K562 (cell line): ENCODE results near the gene NOP10. TPM values are rescaled to one million over a fixed set of nuclear protein-coding genes. Genes with fewer than 3 reads are reported as not detected.

Experiments
- GTF2E2 ChIP-seq: fragments of 200-800 bp; sonication (Bioruptor generic); IDR thresholded peaks from 2 replicates; pipeline ENCODE4 v1.6.1; 2016; ENCODE audit warnings: missing genetic modification characterization, missing compliant biosample characterization
- HMGXB4 ChIP-seq: sonication (generic); formaldehyde crosslinking; IDR thresholded peaks from 2 replicates; pipeline ENCODE4 v1.8.1; 2023; ENCODE audit warnings: mild to moderate bottlenecking, missing genetic modification reagents
- HNRNPL ChIP-seq: fragments of 200-400 bp; formaldehyde crosslinking; IDR thresholded peaks from 2 replicates; pipeline ENCODE4 v1.6.1; 2017; ENCODE audit warnings: low read depth, mild to moderate bottlenecking, low read length
- HNRNPUL1 ChIP-seq: fragments of 200-400 bp; formaldehyde crosslinking; IDR thresholded peaks from 2 replicates; pipeline ENCODE4 v1.6.1; 2017; ENCODE audit warnings: low read length
- NKRF ChIP-seq: fragments of 450-650 bp; IDR thresholded peaks from 2 replicates; pipeline ENCODE4 v1.6.1; 2016; ENCODE audit warnings: borderline replicate concordance
- POU5F1 ChIP-seq: fragments of 150-350 bp; IDR thresholded peaks from 2 replicates; pipeline ENCODE4 v1.6.1; 2014; ENCODE audit warnings: borderline replicate concordance, low read length, low read depth, mild to moderate bottlenecking; ENCODE audit not compliant: partially characterized antibody
- RCOR1 ChIP-seq, 2 experiments: IDR thresholded peaks; 2 replicates each; pipeline ENCODE4 v1.6.1; 2012; ENCODE audit warnings: low read depth in 2 of 2, low read length in 2 of 2, borderline replicate concordance in 1 of 2, improper control_type of control experiment in 1 of 2
- SP2 ChIP-seq: IDR thresholded peaks from 2 replicates; pipeline ENCODE4 v1.6.1; 2011; ENCODE audit warnings: mild to moderate bottlenecking, low read depth, low read length, moderate library complexity; ENCODE audit not compliant: poor library complexity, severe bottlenecking; ENCODE audit errors: extremely low read depth
- XRCC5 ChIP-seq: fragments of 200-400 bp; formaldehyde crosslinking; IDR thresholded peaks from 2 replicates; pipeline ENCODE4 v1.6.1; 2017; ENCODE audit warnings: low read depth, mild to moderate bottlenecking, low read length
- ZBTB17 ChIP-seq: fragments of 450-650 bp; formaldehyde crosslinking; IDR thresholded peaks from 2 replicates; pipeline ENCODE4 v1.4.0; 2020; ENCODE audit warnings: mild to moderate bottlenecking
- ZBTB34 ChIP-seq: fragments of 250-450 bp; sonication (Bioruptor Pico); IDR thresholded peaks from 2 replicates; pipeline ENCODE4 v1.8.0; 2021; ENCODE audit warnings: mild to moderate bottlenecking, moderate library complexity
- ZNF431 ChIP-seq: sonication (generic); formaldehyde crosslinking; IDR thresholded peaks from 2 replicates; pipeline ENCODE4 v1.8.0; 2022; ENCODE audit warnings: mild to moderate bottlenecking, missing genetic modification reagents
- polyA plus RNA-seq, 8 experiments: library from polyadenylated mRNA; depleted of rRNA in 4 of 8; stranded (reverse) in 5 of 8; unstranded in 3 of 8; fragments of >200 nt; fragmentation: Nextera tagmentation in 2 of 8; fragmentation: Illumina TruSeq in 1 of 8; extraction: Ambion mirVana in 2 of 8; extraction: Trizol in 1 of 8; gene quantifications; 2 replicates each; pipeline versions ENCODE4 v1.2.1 to v1.2.3, GENCODE V29; 2011 to 2014; ENCODE audit warnings: inconsistent platforms in 1 of 8, missing spikeins in 1 of 8
- total RNA-seq, 7 experiments: library from RNA; depleted of rRNA in 6 of 7; stranded (reverse); fragments of >200 nt in 6 of 7; fragmentation: Illumina TruSeq in 2 of 7; extraction: Trizol in 2 of 7; gene quantifications; 2 replicates each; pipeline versions ENCODE4 v1.2.1 to v1.2.3, GENCODE V29; 2011 to 2021; ENCODE audit warnings: low replicate concordance in 1 of 7
- TF ChIP-seq, protein P1 (sequence below): IDR thresholded peaks from 2 replicates; pipeline ENCODE4 v1.6.1; 2012; ENCODE audit warnings: low read depth, low read length, improper control_type of control experiment, borderline replicate concordance
- TF ChIP-seq, protein P2 (sequence below): fragments of 450-650 bp; IDR thresholded peaks from 2 replicates; pipeline ENCODE4 v1.6.1; 2016; ENCODE audit warnings: antibody characterized with exemption
- TF ChIP-seq, protein P3 (sequence below), 2 experiments: fragments of 450-650 bp in 1 of 2; sonication (generic) in 1 of 2; formaldehyde crosslinking in 1 of 2; IDR thresholded peaks in 1 of 2; conservative IDR thresholded peaks in 1 of 2; 2 replicates each; pipeline versions ENCODE4 v1.6.1 to v1.8.1; 2016 to 2023; ENCODE audit warnings: mild to moderate bottlenecking in 2 of 2, moderate library complexity in 2 of 2, inconsistent platforms in 1 of 2, missing genetic modification reagents in 1 of 2

Gene NOP10
- total and polyA plus RNA-seq, 9 of the 15 experiments (the other 6 are each of a cell fraction or from before 2014, with no cell fraction given): 250 to 1,663 (median 449) TPM

GRCh38 chr15:34342737-34343575 lies at the start of gene NOP10, which contains the start of gene NUTM1 (continued):
- TF ChIP-seq NKRF (peak; percentile 96), HMGXB4 (CRISPR knock-in tag) (peak; percentile 77; the same call in 1 of the 2 replicates), ZNF431 (peak; percentile 65; the same call in 1 of the 2 replicates), RCOR1 (IDR thresholded peaks at IDR 0.05; ENCODE audit: borderline replicate concordance in 1 of 2, low read depth in 2 of 2, low read length in 2 of 2) (peak in 1 of 2 experiments; percentile 78; a peak in 2 of 4 replicates), GTF2E2 (peak; percentile 87), ZBTB34 (CRISPR knock-in tag) (no peak), POU5F1 (no peak), HNRNPUL1 (no peak), SP2 (no peak), HNRNPL (no peak), ZBTB17 (CRISPR knock-in tag) (0 out of 2 replicates have a peak, but pooled peaks have one; percentile 38), XRCC5 (peak; percentile 94)
- TF ChIP-seq, protein P1, sequence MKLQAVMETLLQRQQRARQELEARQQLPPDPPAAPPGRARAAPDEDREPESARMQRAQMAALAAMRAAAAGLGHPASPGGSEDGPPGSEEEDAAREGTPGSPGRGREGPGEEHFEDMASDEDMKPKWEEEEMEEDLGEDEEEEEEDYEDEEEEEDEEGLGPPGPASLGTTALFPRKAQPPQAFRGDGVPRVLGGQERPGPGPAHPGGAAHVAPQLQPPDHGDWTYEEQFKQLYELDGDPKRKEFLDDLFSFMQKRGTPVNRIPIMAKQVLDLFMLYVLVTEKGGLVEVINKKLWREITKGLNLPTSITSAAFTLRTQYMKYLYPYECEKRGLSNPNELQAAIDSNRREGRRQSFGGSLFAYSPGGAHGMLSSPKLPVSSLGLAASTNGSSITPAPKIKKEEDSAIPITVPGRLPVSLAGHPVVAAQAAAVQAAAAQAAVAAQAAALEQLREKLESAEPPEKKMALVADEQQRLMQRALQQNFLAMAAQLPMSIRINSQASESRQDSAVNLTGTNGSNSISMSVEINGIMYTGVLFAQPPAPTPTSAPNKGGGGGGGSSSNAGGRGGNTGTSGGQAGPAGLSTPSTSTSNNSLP: no peak
- TF ChIP-seq, protein P2, sequence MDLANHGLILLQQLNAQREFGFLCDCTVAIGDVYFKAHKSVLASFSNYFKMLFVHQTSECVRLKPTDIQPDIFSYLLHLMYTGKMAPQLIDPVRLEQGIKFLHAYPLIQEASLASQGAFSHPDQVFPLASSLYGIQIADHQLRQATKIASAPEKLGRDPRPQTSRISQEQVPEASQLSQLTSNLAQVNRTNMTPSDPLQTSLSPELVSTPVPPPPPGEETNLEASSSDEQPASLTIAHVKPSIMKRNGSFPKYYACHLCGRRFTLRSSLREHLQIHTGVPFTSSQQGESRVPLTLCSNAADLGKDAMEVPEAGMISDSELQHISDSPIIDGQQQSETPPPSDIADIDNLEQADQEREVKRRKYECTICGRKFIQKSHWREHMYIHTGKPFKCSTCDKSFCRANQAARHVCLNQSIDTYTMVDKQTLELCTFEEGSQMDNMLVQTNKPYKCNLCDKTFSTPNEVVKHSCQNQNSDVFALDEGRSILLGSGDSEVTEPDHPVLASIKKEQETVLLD: no peak
- TF ChIP-seq, protein P3, sequence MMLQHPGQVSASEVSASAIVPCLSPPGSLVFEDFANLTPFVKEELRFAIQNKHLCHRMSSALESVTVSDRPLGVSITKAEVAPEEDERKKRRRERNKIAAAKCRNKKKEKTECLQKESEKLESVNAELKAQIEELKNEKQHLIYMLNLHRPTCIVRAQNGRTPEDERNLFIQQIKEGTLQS (IDR thresholded peaks at IDR 0.05): peak; percentile 79
- TF ChIP-seq, protein P3 (CRISPR knock-in tag; conservative IDR thresholded peaks at IDR 0.05): 0 out of 2 replicates have a peak, but pooled peaks have one; percentile 46
